Stimulated activated CD4-positive, alpha-beta T cell treated with anti-CD3 and anti-CD28 coated beads, Interleukin-4, amount 100 ng/mL, for 48 hours (primary cell): ENCODE measurements around the gene TNIK.

Experiments used
- DNase-seq, 2 donors: peaks; one replicate each; pipeline ENCODE4 v3.0.0-alpha.2; 2020; ENCODE audit warnings: low read depth in 2 of 2

The TNIK gene

DNA sequence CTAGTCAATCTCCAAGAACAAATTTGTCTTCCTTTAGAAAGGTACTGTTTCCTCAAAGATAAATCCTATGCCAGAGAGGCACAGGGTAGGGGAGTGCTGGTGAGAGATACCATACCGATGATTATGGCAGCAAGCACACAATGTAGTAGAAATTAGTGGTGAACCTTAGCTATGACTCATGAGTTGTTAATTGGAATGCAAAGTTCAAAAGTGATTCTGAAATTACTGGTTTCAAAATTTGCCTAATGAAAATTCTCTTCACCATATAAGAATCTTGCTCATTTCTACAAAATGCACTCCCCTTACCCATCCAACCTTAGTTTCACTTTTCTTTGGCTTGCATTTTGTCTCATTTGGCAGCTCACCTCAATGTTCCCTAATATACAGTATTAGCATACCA is 294.2 kb downstream of the TNIK start:
- DNase-seq = no peak

DNA sequence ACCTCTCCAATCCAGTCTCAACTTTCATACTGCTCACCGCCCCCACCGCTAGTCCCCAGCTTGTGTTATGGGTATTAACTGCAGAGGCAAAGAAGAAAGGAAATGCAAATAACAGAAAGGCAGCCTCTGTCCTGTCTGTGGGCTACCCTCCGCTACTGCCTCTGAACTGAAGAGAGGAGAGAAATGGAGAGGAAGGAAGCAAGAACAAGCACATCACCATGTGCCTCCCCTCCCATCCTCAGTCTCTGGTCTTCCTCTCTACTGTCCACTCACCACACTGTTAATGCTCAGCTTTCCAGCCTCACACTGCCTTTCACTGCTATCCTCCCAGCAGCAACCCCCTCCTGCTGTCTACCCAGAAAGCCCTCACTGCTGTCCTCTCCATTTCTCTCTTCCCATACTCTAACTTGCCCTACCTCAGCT is 294.7 kb downstream of the TNIK start:
- DNase-seq = no peak

DNA sequence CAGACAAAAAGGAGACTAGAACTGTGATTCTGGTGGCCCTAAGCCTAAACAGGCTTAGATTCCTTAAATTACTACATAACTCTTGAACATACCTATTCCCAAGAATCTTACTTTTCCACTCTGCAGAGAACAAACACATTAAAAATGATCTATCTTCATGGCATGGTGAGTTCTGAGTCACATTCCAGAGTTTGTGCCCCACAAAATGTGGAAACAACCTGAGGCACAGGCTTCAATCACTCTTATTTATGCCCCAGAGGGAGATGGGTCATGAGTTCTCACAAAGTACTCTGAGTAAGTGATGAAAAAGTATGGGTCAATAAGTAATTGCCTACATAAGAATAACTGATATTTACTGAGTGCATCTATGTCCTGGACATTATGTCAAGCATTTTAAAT is 296.1 kb downstream of the TNIK start:
- no peak for DNase-seq

DNA sequence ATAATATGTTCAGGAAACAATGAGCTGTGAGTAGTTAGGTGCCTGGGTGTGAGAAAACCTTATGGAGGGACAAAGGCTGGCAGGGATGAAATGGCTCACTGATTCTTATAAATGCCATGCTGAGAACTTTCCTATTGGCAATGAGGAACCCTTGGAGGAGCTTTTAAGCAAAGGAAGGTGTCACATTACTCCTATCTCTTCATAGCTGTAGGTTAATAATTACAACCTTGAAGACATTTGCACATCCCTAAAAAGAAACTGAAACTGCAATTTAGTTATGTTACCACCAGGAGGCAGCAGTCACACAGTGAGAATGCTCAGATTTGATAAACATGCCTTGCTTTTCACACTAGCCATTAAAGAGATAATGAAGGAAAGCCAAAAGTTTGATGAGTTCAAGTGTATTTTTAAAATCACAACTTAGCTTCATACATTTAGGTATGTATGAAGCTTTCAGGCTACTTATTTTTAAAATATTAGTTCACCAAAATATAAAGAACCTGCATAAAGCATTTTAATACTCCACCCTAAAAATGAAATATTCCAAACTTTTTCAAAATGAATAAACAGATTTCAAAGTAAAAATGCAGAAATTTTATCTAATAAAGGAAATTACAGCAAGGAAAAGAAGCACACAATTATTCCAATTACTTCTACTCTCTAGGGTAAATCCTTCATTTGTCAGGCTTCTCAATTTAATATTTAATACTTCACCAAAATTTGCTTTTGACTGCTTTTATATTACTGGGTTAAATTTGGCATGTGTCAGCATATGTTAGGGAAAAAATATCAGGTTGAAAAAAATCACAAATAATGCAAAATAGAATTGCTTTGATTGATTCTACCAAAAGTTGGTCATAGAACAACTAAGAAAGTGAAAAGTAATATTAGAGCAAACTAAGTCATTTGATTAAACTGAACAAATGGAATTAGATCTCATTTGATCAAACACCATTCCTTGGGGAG is 296.8 kb downstream of the TNIK start:
- no peak for DNase-seq

DNA sequence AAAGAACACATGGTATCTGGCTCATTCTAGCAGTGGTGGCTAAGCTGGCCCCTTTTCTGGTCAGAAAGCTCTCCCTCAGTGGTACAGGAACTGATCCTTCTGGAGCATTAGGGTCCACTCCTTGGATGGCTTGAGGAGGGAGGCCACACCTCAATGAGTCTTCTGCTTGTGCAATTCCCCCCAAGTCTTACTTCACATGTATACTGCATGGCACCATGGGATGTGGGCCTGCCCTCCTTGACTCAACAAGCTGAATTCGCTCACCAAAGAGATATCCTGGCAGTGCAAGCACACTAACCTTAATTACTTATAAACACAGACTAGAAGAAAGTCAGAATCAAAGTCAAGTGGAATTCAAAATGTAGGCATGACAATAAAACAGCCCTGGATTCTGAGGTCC is 299.9 kb downstream of the TNIK start:
- no peak for DNase-seq

DNA sequence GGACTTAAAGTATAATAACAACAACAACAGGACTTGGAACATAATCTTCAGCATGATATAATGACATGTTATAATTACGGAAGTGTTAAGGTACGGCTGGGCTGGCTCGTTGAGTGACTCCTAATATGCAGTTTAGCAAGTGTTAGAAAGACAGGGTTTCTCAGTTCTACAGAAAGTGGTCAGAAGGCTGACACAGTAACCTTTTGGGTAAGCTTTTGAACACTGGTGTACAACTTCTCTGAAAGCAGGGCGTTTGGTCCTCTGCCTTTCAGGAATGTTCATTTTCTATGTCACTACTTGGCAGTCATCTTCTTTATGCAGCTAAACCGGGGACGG is 300.4 kb downstream of the TNIK start:
- DNase-seq = no peak

DNA sequence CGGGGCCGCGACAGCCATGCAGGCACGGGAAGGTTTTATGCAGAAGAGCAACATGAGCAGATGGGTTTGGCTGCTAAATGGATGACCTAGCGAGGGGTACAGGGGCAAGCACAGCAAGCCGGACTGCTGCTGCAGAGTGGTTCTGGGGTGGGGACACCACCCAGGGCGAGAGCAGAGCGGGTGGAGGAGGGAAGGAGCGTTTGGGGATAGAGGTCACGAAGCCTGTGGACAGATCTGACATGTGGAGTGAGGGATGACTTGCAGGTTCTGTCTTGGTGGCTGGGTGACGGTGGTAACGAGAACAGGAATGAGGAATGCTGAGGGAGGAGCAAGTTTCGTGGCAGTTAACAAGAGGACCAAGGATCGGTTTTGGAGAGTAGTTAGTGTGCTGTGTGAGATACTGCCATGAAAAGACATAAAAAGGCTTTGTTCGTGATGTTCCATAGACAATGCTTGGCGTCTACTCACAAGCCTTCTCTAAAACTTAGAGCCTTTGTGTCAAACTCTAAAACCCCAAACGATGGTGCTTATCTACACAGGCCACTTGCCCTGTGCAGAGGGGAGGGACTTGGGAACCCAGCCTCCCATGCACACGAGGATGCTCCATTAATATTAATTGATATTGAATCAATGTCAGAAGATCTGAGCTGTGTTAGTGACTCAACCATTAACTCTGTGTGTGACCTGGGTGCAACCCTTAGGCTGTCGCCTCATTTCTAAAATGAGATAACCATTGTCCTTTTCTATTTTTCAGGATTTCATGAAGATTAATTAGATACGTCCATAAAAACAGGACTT is 301.0 kb downstream of the TNIK start:
- DNase-seq = no peak

DNA sequence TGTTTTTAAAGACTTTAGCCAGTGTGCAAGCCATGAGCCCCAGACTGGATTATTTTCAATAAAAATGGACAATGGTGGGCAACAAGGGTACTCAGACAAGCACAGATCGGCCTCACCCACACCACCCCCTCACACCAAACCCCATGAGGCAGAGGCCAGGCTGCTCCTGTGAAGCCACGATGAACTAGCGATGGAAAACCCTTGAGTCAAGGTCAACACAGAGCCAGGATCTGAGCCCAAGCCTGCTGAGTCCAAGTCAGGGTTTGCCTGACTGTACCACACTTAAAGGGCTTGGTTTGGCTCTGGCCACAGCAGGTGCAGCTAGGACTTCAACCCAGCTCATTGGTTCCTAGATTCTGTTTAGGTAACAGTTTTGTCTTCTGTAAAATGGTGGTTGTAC is 302.2 kb downstream of the TNIK start:
- DNase-seq = no peak

DNA sequence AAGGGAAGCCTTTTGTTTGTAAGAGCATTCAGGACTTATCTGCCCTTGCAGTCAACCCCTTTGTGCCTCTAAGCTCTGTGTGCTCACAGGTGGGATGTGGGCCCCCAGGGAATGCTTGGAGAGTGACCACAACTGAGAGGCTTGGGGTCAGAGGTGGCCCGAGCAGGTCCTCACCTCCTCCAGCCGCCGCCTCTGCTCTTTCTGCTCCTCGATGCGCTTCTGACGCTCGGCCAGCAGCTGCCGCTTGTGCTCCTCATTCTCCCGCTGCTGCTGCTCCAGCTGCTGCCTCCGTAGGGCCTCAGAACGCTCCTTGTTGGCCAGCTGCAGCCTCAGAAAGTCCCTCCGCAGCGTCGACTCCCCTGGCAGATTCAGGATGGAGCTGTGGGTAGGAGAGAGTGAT is 302.9 kb downstream of the TNIK start:
- no peak for DNase-seq

DNA sequence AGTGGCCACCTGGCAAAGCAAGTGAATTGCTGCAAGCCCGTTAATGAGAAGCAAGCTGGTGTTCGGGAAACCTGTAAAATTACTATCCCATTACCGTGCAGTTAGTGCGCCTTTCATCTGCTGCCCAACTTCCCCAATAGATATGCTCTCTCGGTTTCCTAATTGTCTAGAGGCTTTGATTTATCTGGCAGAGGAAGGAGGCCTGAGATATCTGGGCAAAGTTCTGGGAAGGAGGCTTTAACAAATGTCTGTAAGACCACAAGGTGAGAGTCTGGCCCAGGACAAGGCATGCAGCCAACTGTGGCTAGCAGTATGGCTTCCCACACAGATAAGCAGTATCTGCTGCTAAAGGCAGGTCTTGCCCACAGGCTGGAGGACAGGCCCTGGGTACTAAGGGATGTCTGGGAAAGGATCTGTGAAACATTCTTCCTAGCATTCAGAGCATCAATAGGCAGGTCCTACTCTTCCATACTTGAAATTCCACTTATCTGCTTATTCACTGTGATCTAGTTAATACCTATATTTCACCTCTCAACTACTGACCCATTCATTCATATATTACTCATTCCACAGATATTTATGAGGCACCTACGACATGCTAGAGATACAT is 303.7 kb downstream of the TNIK start:
- DNase-seq = no peak

DNA sequence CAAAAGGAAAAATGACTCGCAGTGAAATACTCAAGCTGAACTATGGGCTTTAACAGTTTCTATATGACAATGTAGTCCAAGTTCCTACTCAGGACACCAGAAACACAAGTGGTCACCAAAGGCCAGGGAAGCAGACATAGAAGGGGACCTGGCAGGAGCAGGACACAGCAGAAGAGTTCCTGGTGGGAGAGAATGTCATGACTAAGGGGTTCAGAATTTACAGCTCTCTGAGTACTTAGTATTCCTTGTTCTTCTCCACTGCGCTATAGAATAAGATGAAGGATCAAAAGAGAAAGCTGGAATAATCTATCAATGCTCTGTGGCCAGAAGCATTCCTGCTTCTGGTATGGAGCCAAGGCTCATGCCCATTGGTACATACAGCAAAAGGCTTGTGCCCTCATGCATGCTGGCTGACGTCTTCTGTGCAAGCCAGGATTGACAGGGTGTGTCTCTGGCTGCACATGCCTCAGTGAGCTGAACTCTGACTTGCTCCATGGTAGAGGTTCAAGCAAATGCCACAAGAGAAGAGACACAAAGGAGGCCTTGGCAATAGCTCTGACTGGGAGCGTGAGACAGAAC is 305.0 kb downstream of the TNIK start:
- no peak for DNase-seq

DNA sequence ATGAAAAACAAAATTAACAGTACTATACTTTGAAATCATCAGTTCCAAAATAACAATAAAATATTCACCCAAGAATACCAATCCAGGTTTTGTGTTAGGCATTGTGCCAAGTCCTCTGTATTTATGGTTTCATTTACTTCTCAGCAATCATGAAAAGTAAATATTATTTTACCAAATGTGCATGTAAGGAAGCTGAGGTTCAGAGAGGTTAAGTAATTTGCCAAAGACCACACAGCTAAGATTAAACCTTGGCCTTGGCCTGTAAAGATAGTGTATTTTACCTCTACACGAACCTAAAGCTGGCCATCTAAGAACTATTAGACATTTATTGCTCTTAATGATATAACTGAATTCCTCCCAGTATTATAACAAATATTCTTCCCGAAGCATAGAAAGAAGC is 309.3 kb downstream of the TNIK start:
- no peak for DNase-seq

DNA sequence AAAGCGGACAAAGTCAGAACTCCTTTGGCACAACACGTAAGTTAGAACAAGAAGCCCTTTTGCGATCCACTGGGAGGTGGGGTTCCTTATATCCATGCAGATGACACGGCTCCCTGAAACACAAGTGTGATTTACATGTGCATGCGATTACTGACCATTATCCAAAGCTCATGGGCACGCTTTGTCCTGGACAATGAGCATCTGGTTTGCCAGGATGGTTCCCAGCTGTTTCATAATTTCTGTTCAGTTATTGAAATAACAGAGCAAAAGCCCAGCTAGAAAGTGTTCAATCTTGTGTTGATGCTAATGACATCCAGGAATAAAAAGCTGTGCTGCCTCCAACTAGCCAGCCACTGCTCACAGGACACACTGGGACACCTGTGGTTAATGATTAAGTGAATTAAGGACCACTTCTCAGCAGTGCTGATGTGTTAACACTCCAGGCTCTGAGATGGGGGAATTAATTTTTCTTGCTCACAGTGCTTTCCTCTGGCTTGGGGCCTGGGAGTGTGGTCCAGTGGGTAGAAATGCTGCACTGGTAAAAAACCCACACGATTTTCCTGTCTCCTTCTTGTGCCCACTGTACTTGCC is 310.6 kb downstream of the TNIK start:
- DNase-seq = no peak

DNA sequence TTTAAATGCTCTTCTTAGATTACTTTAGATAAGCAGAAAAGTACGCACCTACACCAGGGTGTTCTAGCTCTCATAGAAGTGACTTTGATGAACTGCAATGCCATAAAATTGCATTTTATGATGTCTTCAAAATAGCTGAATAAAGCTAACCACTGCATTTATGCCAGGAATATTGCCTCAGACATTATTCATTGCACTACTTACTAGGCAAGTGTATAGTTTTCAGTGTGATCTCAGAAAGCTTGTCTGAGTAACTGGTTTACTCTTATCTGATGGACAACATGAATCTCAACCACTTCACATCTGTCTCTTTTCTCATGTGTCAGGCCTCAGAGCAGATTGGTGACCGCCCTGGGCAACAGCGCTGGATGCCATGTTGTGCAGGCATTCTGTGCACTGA is 314.4 kb downstream of the TNIK start:
- DNase-seq = no peak

DNA sequence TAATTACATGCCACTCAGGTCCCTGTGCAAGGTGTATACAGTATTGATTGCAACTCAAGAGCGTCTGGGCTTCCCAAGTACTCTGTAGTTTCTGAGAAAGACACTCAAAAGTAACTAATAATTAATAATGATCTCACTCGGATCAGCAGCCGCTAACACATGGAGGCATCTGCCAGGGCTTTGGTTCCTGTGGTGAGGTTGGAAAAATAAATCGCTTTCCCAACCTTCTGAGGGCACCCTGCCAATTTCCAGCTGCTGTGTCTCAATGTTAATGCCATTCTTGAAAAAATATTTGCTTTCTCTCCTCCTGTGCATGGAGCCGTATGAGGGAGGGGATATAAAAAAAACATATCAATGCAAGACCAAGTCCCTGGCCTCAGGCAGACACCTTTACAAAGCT is 317.2 kb downstream of the TNIK start:
- no peak for DNase-seq

DNA sequence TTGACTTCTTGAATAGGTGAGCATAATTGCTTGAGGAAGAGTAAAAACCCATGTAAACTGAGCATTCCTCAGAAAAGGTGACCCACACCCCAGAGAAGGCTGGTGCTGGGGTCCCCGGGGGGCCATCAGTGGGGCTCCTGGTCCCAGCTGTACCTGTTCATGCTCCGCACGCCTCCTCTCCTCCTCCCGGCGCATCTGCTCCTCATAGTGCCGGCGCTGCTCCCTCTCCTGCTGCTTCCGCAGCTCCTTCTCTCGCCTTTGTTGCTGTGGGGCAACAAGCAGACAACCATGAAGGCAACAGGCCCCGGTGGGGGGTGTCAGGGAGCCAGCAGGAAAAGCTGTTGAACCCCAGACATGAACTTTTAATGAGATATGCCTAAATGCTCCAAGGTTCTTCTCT is 320.0 kb downstream of the TNIK start:
- no peak for DNase-seq

DNA sequence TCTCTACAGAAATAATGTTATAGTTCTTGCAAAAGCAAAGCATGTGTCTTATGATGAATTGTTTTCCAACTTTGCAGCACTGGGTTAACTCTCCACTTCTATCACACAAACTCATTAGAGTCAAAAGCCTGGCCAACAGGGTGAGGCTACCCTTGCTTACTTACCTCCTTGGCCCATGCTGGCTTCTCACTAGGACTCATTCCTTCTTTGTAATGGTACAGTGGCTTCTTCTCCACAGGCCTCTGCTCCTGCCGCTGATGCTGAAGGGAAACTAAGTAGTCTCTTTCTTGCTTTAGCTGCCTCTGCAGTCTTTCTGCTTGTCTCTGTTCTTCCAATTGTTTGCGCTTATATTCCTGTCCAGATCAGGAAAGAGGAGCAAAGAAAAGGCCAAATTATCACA is 322.2 kb downstream of the TNIK start:
- no peak for DNase-seq

DNA sequence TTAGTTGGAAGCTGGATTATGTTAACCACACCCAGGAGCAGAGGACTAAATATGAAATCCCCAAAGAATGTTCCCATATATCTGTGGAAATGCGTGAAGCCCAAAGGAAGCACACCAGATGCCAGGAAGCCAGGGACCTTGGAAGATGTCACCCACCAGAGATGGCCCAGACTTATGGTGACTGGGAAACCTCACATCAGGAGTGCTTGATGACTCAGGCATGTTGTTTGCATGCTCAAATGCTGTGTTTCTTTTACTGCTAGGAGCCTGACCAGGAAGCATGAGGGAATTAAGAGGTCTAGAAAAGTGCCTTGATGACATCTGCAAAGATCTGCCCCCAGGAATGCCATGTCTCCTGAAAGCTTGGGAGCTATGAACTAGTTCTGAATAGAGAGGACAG is 324.7 kb downstream of the TNIK start:
- no peak for DNase-seq

DNA sequence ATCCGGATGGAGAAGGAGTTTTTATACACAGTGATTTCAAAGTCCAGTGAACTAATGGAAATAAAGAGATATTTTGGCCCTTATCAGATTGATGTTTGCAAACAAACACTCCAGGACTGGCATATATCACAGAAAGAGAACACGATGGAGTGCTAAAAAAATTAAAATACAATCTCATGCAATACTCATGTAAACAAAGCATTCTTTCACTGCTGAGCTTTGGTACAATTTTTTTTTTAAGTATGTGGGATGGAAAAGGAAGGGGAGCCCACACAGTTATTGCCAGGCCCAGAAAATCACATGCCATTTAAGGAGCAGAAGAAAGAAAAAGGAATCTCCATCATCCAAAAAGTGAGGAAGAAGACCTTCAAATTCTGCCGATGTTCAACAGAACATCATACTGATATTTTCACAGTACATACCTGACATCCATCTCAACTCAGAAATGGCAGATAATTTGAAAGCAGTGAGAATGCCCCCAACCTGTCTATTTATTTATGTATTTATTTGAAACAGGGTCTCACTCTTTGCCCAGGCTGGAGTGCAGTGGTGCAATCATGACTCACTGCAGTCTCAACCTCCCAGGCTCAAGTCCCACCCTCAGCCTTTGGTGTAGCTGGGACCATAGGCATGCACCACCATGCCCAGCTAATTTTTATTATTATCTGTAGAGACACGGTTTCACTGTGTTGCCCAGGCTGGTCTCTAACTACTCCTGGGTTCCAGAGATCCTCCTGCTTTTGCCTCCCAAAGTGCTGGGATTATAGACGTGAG is 326.2 kb downstream of the TNIK start:
- DNase-seq = no peak

DNA sequence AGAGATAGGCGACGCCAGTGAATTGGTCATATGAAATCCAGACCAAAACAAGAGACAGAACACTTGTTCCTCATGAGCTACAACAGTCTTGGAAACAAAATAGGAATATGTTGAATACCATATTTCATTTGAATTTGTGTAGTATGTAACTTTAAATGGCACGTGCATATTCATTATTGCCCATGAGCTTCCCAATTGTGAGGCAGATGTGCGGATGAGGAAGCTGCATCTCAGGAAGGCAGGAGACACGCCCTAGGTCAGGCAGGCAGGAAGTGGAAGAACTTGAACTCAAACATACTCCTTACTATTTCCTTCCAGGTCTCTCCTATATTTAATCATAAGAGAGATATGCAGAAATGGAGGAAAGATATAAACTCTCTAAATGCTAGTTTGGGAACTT is 326.9 kb downstream of the TNIK start:
- no peak for DNase-seq

DNA sequence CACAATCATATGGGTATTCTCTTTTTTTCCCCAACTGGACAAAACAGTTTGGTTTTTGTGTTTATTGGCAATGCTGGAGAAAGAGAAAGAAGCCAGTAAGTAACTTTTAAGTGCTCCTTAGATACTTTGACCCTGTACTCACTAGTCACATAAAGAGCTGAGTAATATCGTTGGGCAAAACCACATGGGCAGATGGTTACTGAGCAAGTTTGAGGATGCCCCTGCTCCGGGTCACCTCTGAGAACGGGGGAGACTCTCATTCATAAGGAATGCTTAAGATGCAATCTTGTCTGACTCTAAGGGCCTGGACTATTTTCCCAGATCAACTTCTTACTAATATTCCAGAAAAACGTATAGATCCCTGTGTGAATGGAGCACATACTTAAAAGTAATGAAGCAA is 327.3 kb downstream of the TNIK start:
- no peak for DNase-seq
